ENCODE results near the gene BAAT. TPM values are rescaled to one million over a fixed set of nuclear protein-coding genes. Genes with fewer than 3 reads are reported as not detected.
A peak's percentile ranks its signal among the peaks of the same experiment; 100 is the strongest.

The BAAT gene
- total RNA-seq, 2 donors from 2014 or later: not detected

- Mint-ChIP-seq H3K27ac (no peak overlapping the region), H3K9me3 (peaks cover 28% of the 10 kb centered on the region), H3K27me3 (ENCODE audit: insufficient read depth) (no peaks in the 10 kb centered on the region), H3K36me3 (ENCODE audit: low read depth) (peaks cover 69% of the 10 kb centered on the region), H3K4me3 (peak overlapping the region; percentile 92), H3K4me1 (peaks cover 18% of the 10 kb centered on the region)
- no peak overlapping the region for H3K27ac ChIP-seq (ENCODE audit: low read depth, low read length)
- no peak for DNase-seq
- WGBS, 2 experiments (ENCODE audit: insufficient coverage in 1 of 2, insufficient read length in 1 of 2): 90% methylated on average over 4 to 5 of the region's 5 CpGs
- peak overlapping the region; percentile 86 for H3K4me3 ChIP-seq (ENCODE audit: low read length)
- no peaks in the 10 kb centered on the region for H3K4me1 ChIP-seq (ENCODE audit: control insufficient read depth, insufficient read depth, low read length)
- H3K9ac ChIP-seq (ENCODE audit: extremely low read depth, low read length, poor library complexity, severe bottlenecking): no peak overlapping the region
- no peak for TF ChIP-seq CTCF (conservative IDR thresholded peaks at IDR 0.05)
- H3K36me3 ChIP-seq (ENCODE audit: control insufficient read depth, insufficient read depth, low read length): peaks cover 70% of the 10 kb centered on the region
- peaks cover 41% of the 10 kb centered on the region for H3K9me3 ChIP-seq (ENCODE audit: control insufficient read depth, low read length)
- no peaks in the 10 kb centered on the region for H3K27me3 ChIP-seq (ENCODE audit: control insufficient read depth, insufficient read depth, low read length, poor library complexity, severe bottlenecking)
Observed at GRCh38 chr9:101400120-101400519, 15.3 kb upstream of the BAAT start.

GRCh38 chr9:101399643-101399970 is 14.8 kb upstream of the BAAT start:
- peaks cover 70% of the 10 kb centered on the region for H3K36me3 ChIP-seq (ENCODE audit: control insufficient read depth, insufficient read depth, low read length)
- WGBS, 2 experiments (ENCODE audit: insufficient coverage in 1 of 2, insufficient read length in 1 of 2): 80 to 84% methylated on average over 2 of the region's 2 CpGs
- Mint-ChIP-seq H3K27ac (no peak overlapping the region), H3K9me3 (peaks cover 28% of the 10 kb centered on the region), H3K4me3 (peak overlapping the region; percentile 92), H3K27me3 (ENCODE audit: insufficient read depth) (no peaks in the 10 kb centered on the region), H3K4me1 (peaks cover 18% of the 10 kb centered on the region), H3K36me3 (ENCODE audit: low read depth) (peaks cover 69% of the 10 kb centered on the region)
- no peak for DNase-seq
- peak overlapping the region; percentile 79 for H3K9ac ChIP-seq (ENCODE audit: extremely low read depth, low read length, poor library complexity, severe bottlenecking)
- H3K27ac ChIP-seq (ENCODE audit: low read depth, low read length): no peak overlapping the region
- no peak for TF ChIP-seq CTCF (conservative IDR thresholded peaks at IDR 0.05)
- H3K4me1 ChIP-seq (ENCODE audit: control insufficient read depth, insufficient read depth, low read length): no peaks in the 10 kb centered on the region
- H3K27me3 ChIP-seq (ENCODE audit: control insufficient read depth, insufficient read depth, low read length, poor library complexity, severe bottlenecking): no peaks in the 10 kb centered on the region
- peak overlapping the region; percentile 86 for H3K4me3 ChIP-seq (ENCODE audit: low read length)
- peaks cover 41% of the 10 kb centered on the region for H3K9me3 ChIP-seq (ENCODE audit: control insufficient read depth, low read length)

DNA sequence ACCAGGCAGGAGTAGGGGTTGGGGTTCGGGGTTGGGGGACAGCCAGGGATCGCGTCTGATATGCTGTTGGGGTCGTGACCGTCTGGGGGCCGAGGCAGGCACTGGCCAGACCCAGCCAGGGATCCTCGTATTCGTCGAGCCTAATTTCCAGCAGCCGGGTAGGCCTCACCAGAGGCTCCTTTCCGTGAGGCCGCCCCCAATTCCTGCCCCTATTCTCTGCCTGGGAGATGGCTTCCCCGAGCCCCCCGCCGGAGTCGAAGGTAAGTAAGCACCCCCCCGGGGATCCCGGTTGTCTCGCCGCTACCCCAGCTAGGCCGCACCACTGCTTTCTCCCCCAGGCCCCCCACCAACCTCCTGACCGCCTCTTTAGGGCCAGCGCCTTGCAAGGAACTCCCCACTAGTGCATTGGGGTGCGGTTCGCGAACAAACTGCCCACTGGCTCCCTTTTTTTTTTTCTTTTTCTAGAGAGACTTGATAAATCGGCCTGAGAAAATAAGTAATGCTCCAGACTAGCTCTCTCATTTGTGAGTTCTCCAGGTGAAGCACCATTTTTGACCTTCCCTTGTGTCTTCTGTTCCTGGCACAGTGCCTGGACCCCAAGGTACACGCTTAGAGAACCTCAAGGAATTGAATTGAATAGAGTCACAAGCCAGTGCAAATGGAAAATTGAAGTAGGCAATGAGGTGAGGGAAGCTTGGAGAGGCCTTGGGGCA is 14.3 kb upstream of the BAAT start:
- peaks cover 66% of the 10 kb centered on the region for H3K36me3 ChIP-seq (ENCODE audit: control insufficient read depth, insufficient read depth, low read length)
- DNase-seq: no peak
- peak overlapping the region; percentile 79 for H3K9ac ChIP-seq (ENCODE audit: extremely low read depth, low read length, poor library complexity, severe bottlenecking)
- no peak overlapping the region for H3K27ac ChIP-seq (ENCODE audit: low read depth, low read length)
- WGBS, 2 experiments (ENCODE audit: insufficient coverage in 1 of 2, insufficient read length in 1 of 2): 4 to 5% methylated on average over 7 to 28 of the region's 28 CpGs
- peak overlapping the region; percentile 86 for H3K4me3 ChIP-seq (ENCODE audit: low read length)
- Mint-ChIP-seq H3K27ac (peak overlapping the region; percentile 100), H3K4me1 (peaks cover 18% of the 10 kb centered on the region), H3K27me3 (ENCODE audit: insufficient read depth) (no peaks in the 10 kb centered on the region), H3K36me3 (ENCODE audit: low read depth) (peaks cover 69% of the 10 kb centered on the region), H3K4me3 (peak overlapping the region; percentile 92), H3K9me3 (peaks cover 29% of the 10 kb centered on the region)
- no peaks in the 10 kb centered on the region for H3K27me3 ChIP-seq (ENCODE audit: control insufficient read depth, insufficient read depth, low read length, poor library complexity, severe bottlenecking)
- peaks cover 41% of the 10 kb centered on the region for H3K9me3 ChIP-seq (ENCODE audit: control insufficient read depth, low read length)
- TF ChIP-seq CTCF (conservative IDR thresholded peaks at IDR 0.05): no peak
- no peaks in the 10 kb centered on the region for H3K4me1 ChIP-seq (ENCODE audit: control insufficient read depth, insufficient read depth, low read length)

All from endodermal cell (in vitro differentiated cells).